Fibroblast of mammary gland (primary cell): ENCODE data around the gene CFAP161.

Experiments
- DNase-seq: peaks from one replicate; pipeline ENCODE4 v3.0.0-alpha.2; 2010; ENCODE audit warnings: low read depth
- H3K4me3 ChIP-seq: 2 replicates; pipeline ENCODE4 v1.5.1; 2011; ENCODE audit warnings: low read depth, mild to moderate bottlenecking, low read length, moderate library complexity; ENCODE audit not compliant: control insufficient read depth
- TF ChIP-seq, protein P1 (sequence below): conservative IDR thresholded peaks from 2 replicates; pipeline ENCODE4 v1.5.1; 2011; ENCODE audit warnings: low read depth, low read length, inconsistent platforms; ENCODE audit not compliant: control insufficient read depth, insufficient read depth

The CFAP161 gene

DNA sequence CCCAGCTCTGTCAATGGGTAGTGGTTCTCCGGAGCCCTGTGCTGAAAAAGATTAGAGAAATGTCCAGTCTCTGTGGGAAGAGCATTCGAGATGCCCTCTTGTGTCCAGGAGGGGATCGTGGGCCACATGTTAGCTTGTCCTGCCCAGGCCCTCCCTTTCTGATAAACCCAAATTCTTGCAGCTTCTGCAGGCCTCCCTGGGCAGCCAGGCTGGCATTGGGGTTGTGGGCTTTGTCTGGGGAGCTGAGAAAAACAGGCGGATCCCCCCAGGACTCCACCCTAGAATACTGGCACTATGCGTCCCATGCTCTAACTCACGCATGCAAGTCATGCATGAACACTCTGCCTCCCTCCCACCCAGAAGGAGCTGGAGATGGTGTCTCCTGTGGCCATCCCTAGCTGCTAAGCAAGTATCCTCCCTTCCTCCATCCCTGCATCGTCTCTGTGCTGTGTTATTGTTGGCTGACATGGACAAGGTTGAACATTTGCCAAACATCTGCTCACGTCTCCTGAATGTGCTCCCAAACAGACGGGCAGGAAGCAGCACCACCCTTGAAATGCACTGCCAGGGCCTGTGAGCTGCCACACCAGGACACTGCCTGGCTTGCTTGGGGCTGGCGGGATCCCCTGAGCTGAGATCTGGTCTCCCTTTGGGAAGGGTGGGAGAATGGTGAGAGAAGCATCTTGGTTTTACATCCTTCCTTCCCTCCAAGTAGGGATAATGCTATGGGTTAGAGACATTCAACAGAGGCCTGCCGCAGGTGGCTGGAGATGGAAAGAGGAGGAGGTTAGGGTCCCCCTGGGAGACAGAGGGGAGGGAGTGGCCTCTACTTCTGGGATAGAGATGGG, 26.5 kb downstream of the CFAP161 start:
- no peak overlapping the region for H3K4me3 ChIP-seq
- DNase-seq = peak; percentile 98
- TF ChIP-seq, protein P1, sequence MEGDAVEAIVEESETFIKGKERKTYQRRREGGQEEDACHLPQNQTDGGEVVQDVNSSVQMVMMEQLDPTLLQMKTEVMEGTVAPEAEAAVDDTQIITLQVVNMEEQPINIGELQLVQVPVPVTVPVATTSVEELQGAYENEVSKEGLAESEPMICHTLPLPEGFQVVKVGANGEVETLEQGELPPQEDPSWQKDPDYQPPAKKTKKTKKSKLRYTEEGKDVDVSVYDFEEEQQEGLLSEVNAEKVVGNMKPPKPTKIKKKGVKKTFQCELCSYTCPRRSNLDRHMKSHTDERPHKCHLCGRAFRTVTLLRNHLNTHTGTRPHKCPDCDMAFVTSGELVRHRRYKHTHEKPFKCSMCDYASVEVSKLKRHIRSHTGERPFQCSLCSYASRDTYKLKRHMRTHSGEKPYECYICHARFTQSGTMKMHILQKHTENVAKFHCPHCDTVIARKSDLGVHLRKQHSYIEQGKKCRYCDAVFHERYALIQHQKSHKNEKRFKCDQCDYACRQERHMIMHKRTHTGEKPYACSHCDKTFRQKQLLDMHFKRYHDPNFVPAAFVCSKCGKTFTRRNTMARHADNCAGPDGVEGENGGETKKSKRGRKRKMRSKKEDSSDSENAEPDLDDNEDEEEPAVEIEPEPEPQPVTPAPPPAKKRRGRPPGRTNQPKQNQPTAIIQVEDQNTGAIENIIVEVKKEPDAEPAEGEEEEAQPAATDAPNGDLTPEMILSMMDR = no peak

DNA sequence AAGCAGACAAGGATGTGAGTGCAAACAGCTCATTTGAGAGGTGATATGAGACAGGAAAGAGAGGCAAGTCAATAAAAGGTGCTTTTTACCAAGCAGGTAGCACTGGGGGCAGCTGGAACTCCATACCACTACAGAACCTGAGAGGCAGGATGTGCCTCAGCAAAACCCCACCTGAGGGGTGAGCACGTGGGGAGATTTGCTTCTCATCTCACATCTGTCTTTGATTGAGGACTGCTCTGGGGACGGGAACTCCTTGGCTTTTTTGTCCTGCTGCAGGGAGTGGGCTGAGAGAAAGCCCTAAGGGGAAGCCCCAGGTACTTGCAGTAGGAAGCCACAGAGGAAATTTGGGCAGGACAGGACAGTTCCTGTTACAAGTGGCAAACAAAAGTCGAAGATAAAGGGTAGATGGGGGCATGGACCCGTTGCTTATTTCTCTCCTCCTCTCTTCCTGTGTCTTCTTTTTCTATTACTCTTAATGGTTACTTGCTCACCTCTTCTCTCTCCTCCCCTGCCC, 27.1 kb downstream of the CFAP161 start:
- no peak overlapping the region for H3K4me3 ChIP-seq
- no peak for DNase-seq
- TF ChIP-seq, protein P1 = no peak

DNA sequence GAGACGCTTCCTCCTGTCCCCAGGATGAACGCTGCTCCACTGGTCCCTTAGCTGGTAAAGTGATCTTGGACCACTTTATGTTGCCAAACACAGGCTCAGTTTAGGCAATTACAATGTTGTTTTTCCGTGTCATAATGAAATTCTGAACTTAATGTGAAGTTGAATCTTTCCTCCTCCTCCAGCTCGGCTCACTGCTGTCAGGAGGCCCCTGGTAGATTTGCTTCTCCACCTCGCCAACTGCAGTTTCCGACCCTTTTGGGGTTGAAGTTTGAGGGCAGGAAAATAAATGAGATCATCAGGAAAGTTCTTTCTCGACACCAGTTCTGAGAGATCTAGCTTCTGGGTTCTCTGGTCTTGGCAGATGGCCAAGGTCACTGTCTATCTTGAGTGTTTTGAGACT, 27.8 kb downstream of the CFAP161 start:
- TF ChIP-seq, protein P1 = no peak
- no peak for DNase-seq
- H3K4me3 ChIP-seq = no peak overlapping the region

DNA sequence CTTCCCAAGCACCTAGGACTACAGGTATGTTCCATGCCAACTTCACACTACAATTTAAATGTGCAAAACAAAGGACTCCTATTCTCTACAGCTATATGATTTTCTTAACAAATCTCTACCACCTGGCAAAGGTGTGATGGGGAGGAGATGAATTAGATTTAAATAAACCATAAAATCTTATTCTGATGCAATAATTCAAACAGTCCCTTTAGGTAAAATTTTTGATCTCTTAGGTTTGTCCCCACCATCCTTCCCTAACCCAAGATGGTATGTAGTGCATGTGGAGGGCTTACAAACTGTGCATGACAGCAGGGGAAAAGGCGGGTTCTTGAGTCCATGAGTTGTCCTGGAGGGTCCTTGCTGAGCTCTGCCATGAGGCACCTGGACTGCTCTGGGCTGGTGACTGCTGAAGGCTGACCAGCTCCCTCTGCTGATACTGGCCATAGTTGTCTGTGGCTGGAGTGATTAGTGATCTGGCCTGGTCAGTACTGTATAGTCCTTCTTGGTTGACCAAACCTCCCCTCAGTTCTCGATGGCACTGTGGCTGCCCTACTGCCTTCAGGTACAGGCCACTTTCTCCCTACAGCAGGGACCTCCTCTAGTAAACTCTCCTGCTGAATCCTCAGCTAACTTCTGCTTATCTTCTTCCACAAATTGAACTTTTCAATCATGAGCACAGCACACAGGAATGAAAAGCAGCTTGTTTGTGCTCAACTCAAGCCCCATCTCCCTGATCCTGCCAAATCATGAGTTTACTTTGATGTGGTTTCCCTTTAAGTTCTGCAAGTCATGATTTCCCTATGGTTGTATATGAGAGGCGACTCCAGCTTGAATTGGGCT, 30.1 kb downstream of the CFAP161 start:
- H3K4me3 ChIP-seq = no peak overlapping the region
- peak; percentile 87 for DNase-seq
- TF ChIP-seq, protein P1 = peak; percentile 35

DNA sequence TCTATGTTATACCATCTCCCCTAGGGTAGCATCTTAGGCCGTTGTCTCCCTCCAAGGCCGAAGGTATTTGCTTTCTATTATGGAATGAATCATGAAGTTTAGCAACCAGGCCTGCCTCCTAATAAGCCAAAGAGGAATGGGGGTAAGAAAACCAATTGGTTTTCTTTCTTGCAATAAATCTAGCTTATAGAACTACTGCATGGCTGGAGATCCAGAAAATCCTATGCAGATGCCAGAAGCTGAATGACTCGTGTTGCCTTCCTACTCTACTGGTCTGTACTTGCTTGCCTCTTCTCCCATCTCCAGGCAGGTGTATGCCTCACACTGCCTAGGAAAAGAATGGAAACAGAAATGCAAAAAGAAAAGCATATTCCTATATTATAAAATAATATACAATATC, 31.5 kb downstream of the CFAP161 start:
- TF ChIP-seq, protein P1 = no peak
- DNase-seq = peak; percentile 79
- no peak overlapping the region for H3K4me3 ChIP-seq

DNA sequence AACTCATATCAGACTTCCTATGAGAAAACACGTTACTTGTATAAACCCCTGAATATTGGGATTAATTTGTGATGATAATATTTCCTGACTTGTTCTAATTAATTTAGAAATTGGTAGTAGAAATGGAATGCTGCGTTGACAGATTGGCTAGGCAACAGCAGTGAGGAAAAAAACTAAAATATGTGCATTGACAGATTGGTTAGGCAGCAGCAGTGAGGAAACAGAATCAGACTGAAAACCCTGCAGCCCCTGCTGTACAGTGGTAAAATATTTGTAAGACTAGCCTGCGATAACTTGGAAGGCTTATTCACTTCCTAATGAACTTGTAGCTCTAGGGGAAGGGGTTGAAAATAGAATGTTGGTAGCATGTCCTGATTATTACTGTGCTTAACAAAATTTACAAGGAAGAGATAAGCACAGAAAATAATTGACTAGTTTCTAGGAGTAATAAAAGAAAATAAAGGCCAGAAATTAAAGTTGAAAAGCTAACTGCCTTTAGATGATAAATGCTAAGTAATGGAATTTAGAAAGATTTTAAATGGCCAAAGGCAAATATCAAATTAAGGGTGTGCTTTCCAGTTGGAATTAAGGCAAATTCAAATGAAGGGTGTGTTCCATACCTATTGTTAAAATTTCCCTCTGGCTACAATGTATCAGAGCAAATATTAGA, 32.7 kb downstream of the CFAP161 start:
- H3K4me3 ChIP-seq = no peak overlapping the region
- DNase-seq = no peak
- TF ChIP-seq, protein P1 = no peak
